ENCODE measurements around the gene PMS2.
"Not testable (repeated sequence)": the region's sequence is repeated elsewhere in the genome, so short reads cannot be mapped to it uniquely, and the experiment has no call there.

The PMS2 gene

GRCh38 chr7:6015917-6016652, 7.2 kb upstream of the PMS2 start:
- TF ChIP-seq CTCF (IDR thresholded peaks at IDR 0.05; ENCODE audit: borderline replicate concordance, insufficient read depth, low read depth, low read length): no peak
- no peak overlapping the region for H3K4me3 ChIP-seq (ENCODE audit: low read depth, low read length)

- TF ChIP-seq CTCF (IDR thresholded peaks at IDR 0.05; ENCODE audit: borderline replicate concordance, insufficient read depth, low read depth, low read length): no peak
Observed at GRCh38 chr7:6012355-6013104, 3.7 kb upstream of the PMS2 start.

GRCh38 chr7:6011541-6011940, 2.7 kb upstream of the PMS2 start:
- no peak overlapping the region for H3K4me3 ChIP-seq (ENCODE audit: low read depth, low read length)
- no peak for TF ChIP-seq CTCF (IDR thresholded peaks at IDR 0.05; ENCODE audit: borderline replicate concordance, insufficient read depth, low read depth, low read length)

More at GRCh38 chr7:6012355-6013104, 3.7 kb upstream of the PMS2 start:
- H3K4me3 ChIP-seq (ENCODE audit: low read depth, low read length): no peak overlapping the region

- H3K4me3 ChIP-seq (ENCODE audit: low read depth, low read length): peak overlapping the region; percentile 22
Observed at GRCh38 chr7:6010370-6010769, 1.5 kb upstream of the PMS2 start.

GRCh38 chr7:6007835-6008590, 836 bp downstream of the PMS2 start:
- peak overlapping the region; percentile 94 for H3K4me3 ChIP-seq (ENCODE audit: low read depth, low read length)

- H3K4me3 ChIP-seq (ENCODE audit: low read depth, low read length): no peak overlapping the region
- no peak for TF ChIP-seq CTCF (IDR thresholded peaks at IDR 0.05; ENCODE audit: borderline replicate concordance, insufficient read depth, low read depth, low read length)
Observed at GRCh38 chr7:6007386-6007785, 1.5 kb downstream of the PMS2 start.

DNA sequence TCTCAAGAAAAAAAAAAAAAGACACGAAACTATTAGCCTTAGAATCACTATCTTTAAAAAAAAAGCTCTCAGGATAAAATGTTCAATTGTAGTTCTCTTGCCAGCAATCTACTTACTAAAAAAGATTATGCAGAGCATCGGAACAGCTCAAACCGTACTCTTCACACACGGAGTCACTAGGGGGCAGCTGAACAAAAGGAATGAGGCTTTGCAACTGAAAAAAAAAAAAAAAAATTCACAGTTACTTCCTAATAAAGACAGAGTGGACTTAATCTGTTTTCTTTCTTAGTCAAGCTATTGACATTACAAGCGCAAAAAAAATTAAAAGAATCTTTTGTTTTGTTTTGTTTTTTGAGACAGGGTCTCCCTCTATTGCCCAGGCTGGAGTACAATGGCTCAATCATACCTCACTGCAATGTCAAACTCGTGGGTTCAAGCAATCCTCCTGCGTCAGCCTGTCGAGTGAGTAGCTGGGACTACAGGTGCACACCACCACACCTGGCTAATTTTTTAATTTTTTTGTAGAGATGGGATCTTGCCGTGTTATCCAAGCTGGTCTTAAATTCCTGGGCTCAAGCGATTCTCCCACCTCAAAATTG, 11.5 kb downstream of the PMS2 start:
- peak; percentile 43; the same call in 1 of the 2 replicates for TF ChIP-seq CTCF (IDR thresholded peaks at IDR 0.05; ENCODE audit: borderline replicate concordance, insufficient read depth, low read depth, low read length)
- no peak overlapping the region for H3K4me3 ChIP-seq (ENCODE audit: low read depth, low read length)

DNA sequence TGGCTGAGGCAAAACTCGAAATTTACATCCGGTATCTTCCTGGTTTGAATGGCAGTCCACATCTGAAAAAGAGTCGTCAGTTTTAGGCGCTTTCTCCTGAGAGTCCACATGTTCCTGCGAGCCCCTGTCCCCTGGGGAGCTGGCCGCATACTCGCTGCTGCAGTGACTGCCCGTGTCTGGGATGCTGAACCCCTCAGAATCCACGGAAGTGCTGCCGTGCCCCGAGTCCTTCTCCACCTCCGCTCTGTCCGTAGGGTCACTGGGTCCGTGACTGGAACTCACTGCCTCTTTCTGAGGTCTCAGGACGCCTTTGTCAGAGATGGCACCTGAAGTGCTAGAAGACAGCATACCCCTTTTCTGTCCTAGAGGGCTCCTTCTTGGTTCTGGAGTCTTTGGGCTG, 21.8 kb downstream of the PMS2 start:
- H3K4me3 ChIP-seq (ENCODE audit: low read depth, low read length): not testable (repeated sequence)

DNA sequence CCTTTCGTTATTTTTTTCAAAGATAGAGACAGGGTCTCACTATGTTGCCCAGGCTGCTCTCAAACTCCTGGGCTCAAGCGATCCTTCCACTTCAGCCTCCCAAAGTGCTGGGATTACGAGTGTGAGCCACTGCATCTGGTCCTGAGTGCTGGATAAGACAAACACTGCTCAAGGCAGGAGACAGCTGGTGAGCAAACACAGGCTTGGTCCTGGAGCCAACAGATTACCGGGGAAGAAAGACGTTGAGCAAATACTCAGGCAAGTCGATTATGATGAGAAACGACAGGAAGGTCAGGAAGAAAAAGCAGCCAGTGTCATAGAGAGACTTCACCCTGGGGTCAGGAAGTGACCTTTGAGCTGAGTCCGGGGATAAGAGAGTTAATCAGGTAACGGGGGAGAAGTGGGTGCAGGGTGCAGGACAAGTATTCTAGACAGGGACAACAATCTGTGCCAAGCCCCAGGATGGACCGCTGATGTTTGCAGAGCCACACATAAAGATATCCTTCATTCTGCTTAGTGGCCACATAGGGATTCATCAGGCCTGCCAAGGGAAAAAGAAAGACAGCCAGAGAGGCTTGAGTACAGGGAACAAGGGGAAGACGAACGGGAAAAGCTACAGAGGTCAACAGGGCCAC, 29.1 kb downstream of the PMS2 start:
- H3K4me3 ChIP-seq (ENCODE audit: low read depth, low read length): not testable (repeated sequence)

DNA sequence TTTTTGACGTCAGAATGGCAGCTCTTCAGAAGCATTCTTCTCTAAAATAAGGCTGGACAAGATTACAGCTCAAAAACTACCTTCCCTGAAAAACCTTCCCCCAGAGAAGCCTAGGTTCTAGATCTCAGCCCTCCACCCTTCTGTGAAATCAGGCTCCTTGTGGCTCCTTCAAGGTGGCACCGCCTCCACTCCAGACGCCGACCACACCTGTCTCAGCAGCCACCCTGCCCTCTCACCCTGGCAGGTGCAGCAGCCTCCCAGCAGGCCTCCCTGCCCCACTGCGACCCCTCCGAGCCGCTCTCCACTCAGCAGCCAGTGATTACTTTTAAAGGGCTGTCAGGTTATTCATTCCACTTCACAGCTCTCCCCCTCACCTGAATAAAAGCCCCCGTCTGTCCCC, 35.3 kb downstream of the PMS2 start:
- not testable (repeated sequence) for H3K4me3 ChIP-seq (ENCODE audit: low read depth, low read length)

GRCh38 chr7:5970347-5970911, 38.4 kb downstream of the PMS2 start, which contains the start of gene RSPH10B:
Gene RSPH10B, minus strand, starts transcription at chr7:5970689. Its CDS starts 3,573 bp downstream, at chr7:5967116.
- H3K4me3 ChIP-seq (ENCODE audit: low read depth, low read length): not testable (repeated sequence)

DNA sequence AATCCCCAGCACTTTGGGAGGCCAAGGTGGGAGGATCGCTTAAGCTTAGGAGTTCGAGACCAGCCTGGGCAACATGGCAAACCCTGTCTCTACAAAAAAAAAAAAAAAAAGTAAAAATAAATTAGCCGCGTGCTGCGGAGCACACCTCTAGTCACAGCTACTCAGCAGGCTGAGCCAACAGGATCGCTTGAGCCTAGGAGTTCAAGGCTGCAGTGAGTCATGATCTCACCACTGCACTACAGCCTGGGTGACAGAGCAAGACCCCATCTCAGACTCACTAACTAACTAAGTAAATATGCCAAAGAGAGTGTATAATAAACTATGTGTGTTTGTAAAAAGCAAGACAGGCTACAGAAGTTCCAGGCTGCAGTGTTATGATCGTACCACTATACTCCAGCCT, 45.0 kb downstream of the PMS2 start:
- H3K4me3 ChIP-seq (ENCODE audit: low read depth, low read length): not testable (repeated sequence)
